GM21723 (cell line): ENCODE measurements around the gene IDE.
"Not testable (repeated sequence)": the region's sequence is repeated elsewhere in the genome, so short reads cannot be mapped to it uniquely, and the experiment has no call there.

ENCODE experiments used
- ATAC-seq: cut with Tn5 transposase; IDR thresholded peaks from one replicate; pipeline ENCODE4 v1.9.1; 2021; ENCODE audit warnings: mild to moderate bottlenecking, moderate library complexity; ENCODE audit not compliant: unreplicated experiment

IDE gene

DNA sequence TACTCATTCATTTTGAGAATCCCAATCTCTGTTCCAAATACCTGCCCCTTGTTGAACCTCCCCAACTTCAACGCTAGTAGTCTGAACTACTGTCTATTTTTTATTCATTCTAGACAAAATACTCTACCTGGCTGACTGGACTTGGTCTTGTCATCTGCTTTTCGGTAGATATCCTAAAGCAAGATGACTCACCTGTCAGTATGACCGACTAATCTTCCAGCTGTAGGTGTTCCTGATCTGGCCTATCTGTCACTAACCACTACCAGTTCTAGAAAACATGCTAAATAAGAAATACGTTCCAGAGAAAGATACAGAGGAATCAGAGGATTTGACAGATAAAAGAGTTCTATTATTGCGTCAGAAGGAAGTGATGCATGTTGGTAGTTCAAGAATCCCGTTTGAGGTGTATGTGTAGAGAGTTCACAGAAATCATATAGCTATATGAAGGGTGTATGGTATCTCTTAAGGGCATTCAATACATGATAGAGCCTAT lies 81.1 kb downstream of the IDE start:
- ATAC-seq = no peak

DNA sequence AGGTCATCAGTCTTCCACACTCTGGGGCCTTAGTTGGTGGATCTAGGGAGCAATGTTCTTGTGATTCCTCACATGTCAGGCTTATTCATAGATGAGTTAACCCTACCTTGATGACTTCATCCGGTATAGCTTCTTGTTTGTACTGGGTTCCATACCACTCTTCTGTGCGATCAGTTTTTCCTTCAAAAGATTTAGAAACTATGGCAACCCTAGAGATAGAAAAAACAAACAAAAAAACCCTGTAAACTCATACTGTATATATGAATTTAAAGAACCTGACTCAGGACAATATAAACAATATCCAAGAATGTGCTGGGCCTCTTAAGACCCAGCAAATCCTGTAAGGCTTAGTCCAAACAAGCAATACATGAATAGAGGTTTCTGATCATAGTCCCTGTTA lies 83.5 kb downstream of the IDE start:
- ATAC-seq = no peak

DNA sequence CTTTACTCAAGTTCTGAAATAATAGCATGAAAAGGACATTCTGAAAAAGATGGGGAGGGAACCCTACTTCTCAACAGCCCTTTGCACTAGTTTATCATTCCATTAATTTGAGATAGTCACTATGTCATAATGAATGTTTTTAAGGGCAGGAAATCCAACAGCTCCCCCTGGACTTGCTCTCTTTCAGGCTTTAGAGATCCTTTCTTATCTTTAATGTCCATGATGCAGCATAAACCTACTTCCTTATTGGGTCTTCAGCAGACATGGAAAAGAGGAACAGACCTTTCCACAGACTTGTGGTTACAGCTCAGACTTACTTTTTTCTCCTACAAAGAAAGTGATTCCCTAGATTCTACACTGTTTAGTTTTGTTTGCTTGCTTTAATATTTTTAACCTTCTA lies 87.3 kb downstream of the IDE start:
- no peak for ATAC-seq

DNA sequence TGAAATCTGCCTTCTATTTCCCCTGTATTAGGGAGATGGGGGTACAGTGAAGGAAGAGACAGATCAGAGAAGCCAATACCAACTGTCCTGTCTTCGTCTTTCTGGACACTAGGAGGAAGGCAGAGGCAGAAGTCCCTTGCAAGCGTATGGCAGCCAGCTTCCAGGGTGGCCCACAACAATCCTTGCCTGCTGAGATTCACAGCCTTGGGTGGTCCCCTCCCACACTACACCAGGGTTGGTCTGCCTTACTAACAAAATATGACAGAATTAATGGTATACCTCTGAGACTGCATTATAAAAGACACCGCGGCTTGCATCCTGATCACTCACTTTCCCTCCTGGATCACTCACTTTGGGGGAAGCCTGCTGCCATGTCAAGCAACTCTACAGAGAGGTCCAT lies 90.4 kb downstream of the IDE start:
- no peak for ATAC-seq

DNA sequence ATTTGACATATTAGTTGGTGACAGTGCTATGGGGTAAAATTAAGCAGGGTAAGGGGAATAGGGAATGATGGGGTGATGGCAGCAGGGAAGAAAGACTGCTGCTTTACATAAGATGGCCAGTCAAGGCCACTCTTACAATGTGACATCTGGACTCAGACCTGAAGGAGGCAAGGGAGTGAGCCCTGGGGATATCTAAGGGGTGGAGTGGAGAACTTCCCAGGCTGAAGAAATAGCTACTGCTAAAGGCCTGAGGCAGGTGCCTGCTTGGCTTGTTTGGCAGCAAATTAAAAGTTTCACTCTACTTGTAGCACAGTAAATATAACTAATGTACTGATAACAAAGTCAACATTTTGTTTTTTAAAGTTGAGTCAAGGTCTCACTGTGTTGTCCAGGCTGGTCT lies 93.5 kb downstream of the IDE start:
- ATAC-seq = no peak

DNA sequence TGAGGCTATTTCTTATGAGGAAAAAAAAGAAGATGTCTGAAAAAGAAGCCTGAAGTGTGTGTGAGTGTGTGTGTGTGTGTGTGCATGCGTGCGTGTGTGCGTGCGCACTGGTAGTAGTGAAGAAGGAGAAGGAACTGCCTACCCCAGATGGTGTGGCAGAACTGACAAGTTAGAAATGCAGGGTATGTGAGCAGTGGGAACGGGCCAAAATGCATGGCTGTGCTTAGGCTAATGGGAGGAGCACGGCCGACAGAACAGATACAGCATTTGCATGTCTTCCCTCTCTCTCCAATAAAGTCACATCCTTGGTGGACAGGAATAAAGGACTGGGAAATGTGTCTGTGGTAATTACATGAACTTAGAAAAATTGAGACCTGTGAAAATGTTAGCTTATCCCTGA lies 94.3 kb downstream of the IDE start:
- ATAC-seq = no peak

DNA sequence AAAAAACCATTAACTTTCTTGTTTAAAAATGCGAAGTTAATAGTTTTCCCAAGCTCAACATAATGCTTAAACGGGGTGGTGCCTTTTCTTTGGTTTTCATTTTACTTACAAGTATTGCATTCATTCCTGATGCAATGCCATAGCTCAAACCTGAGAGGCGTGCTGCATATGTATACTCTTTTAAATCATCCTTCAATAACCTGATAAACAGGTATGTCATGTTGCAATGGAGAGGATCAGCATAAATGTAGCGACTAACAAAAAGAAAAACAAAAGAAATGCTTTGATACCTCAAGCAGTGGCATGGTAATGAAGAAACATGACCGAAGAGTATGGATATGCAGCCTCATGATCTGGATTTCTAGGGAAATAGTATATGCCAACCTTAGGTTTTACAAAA lies 95.4 kb downstream of the IDE start:
- no peak for ATAC-seq

DNA sequence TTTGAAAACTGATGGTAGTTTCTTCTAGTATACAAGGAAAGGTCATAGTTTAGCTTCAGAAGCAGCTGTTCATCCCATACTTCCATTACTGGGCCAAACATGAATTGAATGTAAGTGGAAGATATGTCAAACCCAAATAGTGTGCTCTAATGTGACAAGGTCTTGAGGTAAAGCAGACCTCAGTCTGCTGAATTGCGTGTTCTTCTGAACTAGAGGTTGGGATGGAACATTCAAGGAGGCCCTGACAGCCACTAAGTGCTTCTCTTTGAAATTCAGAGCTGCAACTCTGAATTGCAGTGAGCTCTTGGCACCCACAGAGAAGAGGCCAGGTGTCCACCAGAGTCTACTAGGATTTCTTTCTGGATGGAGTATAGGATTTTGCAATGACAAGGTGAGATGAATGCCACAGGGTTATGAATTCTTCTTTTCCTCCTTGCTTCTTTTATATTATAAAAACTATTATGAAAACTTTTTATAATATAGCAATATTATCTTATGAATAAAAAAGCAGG lies 98.5 kb downstream of the IDE start:
- no peak for ATAC-seq

DNA sequence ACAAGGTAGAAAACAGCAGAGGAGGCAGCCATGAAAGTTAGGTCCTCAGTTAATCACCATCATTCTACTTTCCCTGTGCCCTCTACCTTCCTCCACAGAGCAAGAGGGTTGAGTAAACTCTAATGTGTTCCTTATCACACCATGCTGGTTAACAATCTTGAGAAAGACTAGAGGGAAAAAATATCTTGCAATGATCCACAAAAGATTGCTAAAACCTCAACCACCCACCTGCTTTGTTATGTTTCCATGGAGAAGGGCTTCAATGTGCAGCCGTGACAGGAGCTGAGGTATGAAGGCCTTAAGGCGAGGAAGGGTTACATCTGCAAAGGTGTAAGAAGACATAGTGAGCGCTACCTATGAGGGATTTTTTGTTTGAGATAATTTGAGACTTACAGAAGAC lies 103.9 kb downstream of the IDE start:
- no peak for ATAC-seq

DNA sequence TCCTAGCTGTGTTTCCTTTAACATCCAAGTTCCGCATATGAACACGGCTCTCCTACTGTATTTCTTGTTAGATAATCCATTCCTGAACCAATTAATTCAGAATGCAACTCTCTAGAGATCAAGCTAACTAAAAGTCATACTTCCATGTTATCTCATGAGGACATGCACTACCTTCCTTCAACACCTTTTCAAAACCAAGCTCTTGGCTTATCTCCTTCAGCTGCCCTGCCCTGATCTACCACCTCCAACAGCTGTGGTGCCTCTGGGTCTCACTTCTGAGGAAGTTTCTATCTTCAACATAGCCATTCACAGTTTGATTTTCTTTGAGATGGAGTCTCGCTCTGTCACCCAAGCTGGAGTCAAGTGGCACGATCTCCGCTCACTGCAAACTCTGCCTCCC lies 109.5 kb downstream of the IDE start:
- ATAC-seq = no peak

DNA sequence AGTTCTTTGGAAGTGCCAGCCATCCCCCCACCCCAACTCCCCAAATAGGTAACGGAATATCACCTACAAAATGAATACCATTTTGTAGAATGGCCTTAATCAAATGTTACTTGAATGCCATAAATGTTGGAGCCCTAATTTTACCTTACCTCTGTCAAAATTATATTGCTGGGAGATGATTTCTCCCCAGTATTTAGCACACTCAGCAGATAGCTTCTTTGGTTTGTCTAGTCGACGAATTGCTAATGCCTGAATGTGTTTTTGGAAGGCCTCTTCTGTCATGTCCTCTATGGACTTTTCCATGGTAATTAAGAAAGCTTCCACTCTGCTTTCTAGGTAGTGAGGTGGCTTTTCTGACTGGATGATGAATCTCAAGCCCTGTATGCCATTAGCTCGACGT lies 110.3 kb downstream of the IDE start:
- ATAC-seq = no peak

DNA sequence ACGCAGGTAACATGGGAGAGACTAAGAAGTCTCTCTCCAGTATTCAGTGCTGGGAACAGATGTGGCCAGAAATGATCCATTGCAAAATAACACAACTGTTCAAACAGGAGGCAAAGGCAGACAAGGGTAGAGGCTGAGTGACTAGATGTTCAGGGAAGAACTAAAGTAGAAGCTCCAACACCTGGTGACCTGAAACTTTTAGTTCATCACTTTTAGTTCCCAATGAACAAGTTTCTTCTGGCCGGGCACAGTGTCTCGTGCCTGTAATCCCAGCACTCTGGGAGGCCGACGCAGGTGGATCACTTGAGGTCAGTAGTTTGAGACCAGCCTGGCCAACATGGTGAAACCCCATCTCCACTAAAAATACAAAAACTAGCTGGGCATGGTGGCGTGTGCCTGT lies 118.9 kb downstream of the IDE start:
- not testable (repeated sequence) for ATAC-seq

DNA sequence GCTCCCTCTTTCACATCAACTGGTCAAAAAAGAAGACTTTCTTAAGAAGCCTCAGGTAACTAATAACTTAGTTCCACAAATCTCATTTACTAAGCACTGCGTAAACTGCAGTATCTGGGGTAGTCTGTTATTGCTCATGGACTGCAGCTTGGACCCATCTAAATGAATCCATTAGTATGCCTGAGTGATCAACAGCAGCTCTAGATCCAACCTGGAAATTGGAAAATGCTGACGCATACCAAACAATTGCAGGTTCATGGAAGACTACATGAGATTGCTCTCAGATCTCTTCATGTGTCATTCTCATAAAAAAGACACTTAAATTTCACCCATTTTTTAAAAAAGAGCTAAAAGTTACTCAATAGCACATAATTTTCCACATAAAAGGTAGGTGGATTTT lies 121.6 kb downstream of the IDE start:
- ATAC-seq = no peak

DNA sequence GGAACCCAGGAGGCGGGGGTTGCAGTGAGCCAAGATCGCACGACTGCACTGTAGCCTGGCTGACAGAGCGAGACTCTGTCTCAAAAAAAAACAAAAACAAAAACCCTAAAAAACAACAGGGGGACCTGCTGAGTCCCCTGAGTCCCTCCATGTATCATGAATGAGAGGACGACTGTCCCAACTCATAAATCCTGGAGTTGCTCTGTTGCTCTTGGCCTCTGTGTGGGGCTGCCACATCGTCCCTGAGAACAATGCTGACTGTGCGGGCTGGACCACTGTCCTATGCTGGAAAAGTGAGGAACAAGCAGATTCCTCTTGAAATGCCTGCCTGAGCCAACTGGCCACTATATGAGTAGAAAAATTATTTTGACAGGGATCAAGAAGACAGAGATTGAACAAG lies 122.5 kb downstream of the IDE start:
- ATAC-seq = no peak

DNA sequence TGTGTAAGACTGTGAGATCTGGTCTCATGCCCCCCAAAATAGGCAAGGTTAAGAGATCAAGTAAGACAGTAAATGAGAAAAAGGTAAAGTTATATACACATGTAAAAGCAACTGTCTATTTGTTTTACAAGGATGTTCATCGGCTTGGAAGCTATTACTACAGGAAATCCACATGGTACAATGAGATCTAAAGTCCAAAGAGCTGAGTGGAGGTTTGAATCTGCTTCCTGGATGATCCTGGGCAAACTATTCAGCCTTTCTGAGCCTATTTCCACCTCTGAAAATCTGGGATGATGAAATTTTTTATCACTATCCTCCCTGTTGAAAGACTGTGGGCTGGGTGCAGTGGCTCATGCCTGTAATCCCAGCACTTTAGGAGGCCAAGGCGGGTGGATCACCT lies 123.0 kb downstream of the IDE start:
- no peak for ATAC-seq

DNA sequence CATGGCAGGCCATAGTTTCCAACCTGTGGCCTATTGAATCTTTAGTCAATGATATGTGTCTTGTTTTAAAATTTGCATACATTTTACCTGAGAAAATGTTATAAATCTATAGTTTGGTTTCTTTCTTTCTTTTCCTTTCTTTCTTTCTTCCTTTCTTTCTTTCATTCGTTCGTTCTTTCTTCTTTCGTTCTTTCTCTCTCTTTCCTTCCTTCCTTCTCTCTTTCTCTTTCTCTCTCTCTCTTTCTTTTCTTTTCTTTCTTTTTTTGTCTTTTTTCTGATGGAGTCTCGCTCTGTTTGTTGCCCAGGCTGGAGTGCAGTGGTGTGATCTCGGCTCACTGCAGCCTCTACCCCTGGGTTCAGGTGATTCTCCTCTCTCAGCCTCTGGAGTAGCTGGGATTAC lies 133.3 kb downstream of the IDE start:
- no peak for ATAC-seq

DNA sequence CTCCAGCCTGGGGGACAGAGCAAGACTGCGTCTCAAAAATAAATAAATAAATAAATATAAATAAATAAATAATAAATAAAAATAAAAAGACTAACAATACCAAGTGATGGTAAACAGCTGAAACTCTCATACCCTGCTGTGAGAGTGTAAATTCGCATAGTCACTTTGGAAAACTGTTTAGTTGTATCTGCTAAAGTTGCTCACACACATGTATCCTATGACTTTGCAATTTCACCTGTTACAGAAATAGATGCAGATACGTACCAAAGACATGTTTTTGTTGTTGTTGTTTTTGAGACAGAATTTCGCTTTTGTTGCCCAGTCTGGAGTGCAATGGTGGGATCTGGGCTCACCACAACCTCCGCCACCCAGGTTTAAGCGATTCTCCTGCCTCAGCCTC lies 135.7 kb downstream of the IDE start:
- ATAC-seq = no peak

DNA sequence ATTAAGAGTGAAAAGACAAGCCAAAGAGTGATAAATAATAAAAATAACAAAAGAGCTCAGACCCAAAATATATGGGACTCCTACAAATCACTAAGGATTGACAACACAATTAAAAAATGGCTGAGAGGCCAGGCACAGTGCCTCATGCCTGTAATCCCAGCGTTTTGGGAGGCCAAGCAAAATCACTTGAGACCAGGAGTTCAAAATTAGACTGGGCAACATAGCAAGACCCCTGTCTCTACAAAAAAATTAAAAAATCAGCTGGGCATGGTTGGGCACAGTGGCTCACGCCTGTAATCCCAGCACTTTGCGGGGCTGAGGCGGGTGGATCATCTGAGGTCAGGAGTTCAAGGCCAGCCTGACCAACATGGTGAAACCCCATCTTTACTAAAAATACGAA lies 137.3 kb downstream of the IDE start:
- ATAC-seq = no peak

DNA sequence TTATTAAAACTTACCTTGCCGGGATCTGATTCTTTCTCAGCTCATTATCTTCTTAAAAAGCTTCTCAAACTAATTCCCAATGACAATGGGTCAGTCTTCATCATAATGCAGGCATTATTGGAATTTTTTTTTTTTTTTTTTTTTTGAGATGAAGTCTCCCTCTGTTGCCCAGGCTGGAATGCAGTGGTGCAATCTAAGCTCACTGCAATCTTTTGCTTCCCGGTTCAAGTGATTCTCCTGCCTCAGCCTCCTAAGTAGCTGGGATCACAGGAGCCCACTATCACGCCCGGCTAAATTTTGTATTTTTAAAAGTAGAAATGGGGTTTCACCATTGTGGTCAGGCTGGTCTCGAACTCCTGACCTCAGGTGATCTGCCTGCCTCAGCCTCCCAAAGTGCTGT lies 137.8 kb downstream of the IDE start:
- ATAC-seq = not testable (repeated sequence)

DNA sequence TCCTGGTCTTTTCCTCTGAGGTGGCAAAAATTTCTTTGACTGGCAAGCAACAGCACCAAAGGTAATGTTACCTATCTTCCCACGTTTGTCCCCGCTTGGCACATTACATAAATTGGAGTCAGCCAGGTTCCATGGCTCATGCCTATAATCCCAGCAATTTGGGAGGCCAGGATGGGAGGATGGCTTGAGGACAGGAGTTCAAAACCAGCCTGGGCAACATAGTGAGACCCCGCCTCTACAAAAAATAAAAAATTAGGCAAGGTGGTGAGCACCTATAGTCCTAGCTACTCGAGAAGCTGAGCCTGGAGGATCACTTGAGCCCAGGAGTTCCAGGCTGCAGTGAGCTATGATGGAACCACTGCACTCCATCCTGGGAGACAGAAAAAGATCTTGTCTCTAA lies 139.5 kb downstream of the IDE start:
- ATAC-seq = no peak

DNA sequence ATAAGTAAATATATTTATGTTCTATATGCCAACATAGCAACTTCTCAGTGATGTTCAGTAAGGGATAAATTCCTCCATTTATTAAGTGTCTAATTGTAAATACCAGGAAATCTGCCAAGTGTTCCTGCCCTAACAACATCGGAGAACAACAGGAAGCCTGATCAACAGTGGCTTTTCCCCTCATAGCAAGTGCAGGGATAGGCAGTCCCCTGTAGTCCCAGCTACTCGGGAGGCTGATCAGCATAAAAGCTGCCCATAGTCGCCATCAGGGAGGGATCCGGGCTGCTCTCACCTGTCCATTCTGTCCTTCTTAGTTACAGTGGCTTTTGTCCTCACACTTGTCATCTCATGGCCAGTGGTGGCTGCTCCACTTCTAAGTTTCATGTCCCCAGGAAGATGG lies 141.3 kb downstream of the IDE start:
- ATAC-seq = no peak

DNA sequence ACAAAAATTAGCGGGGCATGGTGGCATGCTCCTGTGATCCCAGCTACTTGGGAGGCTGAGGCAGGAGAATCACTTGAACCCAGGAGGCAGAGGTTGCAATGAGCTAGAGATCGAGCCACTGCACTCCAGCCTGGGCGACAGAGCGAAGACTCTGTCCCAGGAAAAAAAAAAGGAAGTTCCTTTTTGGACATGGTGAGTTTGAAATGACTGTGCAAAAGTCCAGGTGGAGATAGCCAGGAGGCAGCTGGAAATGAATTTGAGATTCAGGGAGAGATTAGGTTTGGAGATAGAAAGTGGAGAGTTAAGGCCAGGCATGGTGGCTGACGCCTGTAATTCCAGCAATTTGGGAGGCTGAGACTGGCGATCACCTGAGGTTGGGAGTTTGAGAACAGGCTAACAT lies 143.8 kb downstream of the IDE start:
- ATAC-seq = no peak

DNA sequence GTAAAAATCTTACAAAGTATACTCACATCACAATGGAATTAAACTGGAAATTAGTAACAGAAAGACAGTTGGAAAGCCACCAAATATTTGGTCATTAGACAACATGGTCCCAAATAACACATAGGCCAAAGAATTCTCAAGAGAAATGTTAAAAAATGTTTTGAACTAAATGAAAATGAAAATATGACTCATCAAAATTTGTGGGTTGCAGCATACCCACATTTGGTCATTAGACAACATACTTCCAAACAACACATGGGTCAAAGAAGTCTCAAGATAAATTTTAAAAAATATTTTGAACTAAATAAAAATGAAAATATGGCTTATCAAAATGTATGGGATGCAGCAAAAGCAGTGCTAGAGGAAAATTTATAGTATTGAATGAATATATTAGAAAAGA lies 152.3 kb downstream of the IDE start:
- no peak for ATAC-seq
